K562 (cell line): ENCODE data around the gene DOCK8. TPM values are rescaled to one million over a fixed set of nuclear protein-coding genes. Genes with fewer than 3 reads are reported as not detected.

ENCODE experiments used
- ATF7 ChIP-seq: fragments of 450-650 bp; IDR thresholded peaks from 2 replicates; pipeline ENCODE4 v1.7.1; 2014; ENCODE audit warnings: mild to moderate bottlenecking, moderate library complexity
- CHD1 ChIP-seq: fragments of 200-600 bp; sonication (generic); IDR thresholded peaks from one replicate; pipeline ENCODE4 v1.6.1; 2012; ENCODE audit warnings: mild to moderate bottlenecking, moderate library complexity, low read length, inconsistent platforms
- FOXJ3 ChIP-seq: sonication (generic); formaldehyde crosslinking; IDR thresholded peaks from 2 replicates; pipeline ENCODE4 v1.4.0; 2020; ENCODE audit warnings: mild to moderate bottlenecking, missing genetic modification reagents
- GABPA ChIP-seq: fragments of 200-800 bp; sonication (Bioruptor generic); conservative IDR thresholded peaks from 2 replicates; pipeline ENCODE4 v1.6.1; 2016; ENCODE audit warnings: low read depth, missing genetic modification characterization, missing compliant biosample characterization
- KAT7 ChIP-seq: sonication (generic); formaldehyde crosslinking; IDR thresholded peaks from 2 replicates; pipeline ENCODE4 v1.8.0; 2022; ENCODE audit warnings: missing genetic modification reagents, mild to moderate bottlenecking, borderline replicate concordance
- MCM5 ChIP-seq: fragments of 450-650 bp; IDR thresholded peaks from 2 replicates; pipeline ENCODE4 v1.6.1; 2016; ENCODE audit warnings: low read depth
- MEIS2 ChIP-seq: fragments of 450-650 bp; IDR thresholded peaks from 2 replicates; pipeline ENCODE4 v1.6.1; 2014; ENCODE audit warnings: mild to moderate bottlenecking; ENCODE audit not compliant: partially characterized antibody
- MTA2 ChIP-seq: fragments of 450-650 bp; IDR thresholded peaks from 2 replicates; pipeline ENCODE4 v1.6.1; 2016; ENCODE audit warnings: low read depth
- NCOA2 ChIP-seq, 2 experiments: fragments of 450-650 bp; IDR thresholded peaks; 2 replicates each; pipeline ENCODE4 v1.6.1; 2018; ENCODE audit warnings: mild to moderate bottlenecking in 2 of 2, moderate library complexity in 1 of 2; ENCODE audit not compliant: partially characterized antibody in 2 of 2
- NCOA4 ChIP-seq: fragments of 450-650 bp; IDR thresholded peaks from 2 replicates; pipeline ENCODE4 v1.6.1; 2018; ENCODE audit warnings: mild to moderate bottlenecking; ENCODE audit not compliant: partially characterized antibody
- NFIX ChIP-seq: fragments of 250-450 bp; sonication (Bioruptor Pico); IDR thresholded peaks from 2 replicates; pipeline ENCODE4 v1.4.0; 2020; ENCODE audit warnings: low read depth, mild to moderate bottlenecking, moderate library complexity
- PHF8 ChIP-seq: fragments of 200-600 bp; sonication (generic); IDR thresholded peaks from 2 replicates; pipeline ENCODE4 v1.6.1; 2012; ENCODE audit warnings: mixed run types, mild to moderate bottlenecking, inconsistent platforms, low read length, moderate library complexity, borderline replicate concordance
- RBM25 ChIP-seq: fragments of 200-400 bp; formaldehyde crosslinking; IDR thresholded peaks from 2 replicates; pipeline ENCODE4 v1.6.1; 2018; ENCODE audit warnings: low read length, low read depth, moderate library complexity; ENCODE audit not compliant: severe bottlenecking
- RCOR1 ChIP-seq, 2 experiments: IDR thresholded peaks; 2 replicates each; pipeline ENCODE4 v1.6.1; 2012; ENCODE audit warnings: low read depth in 2 of 2, low read length in 2 of 2, borderline replicate concordance in 1 of 2, improper control_type of control experiment in 1 of 2
- TAF9B ChIP-seq: fragments of 450-650 bp; IDR thresholded peaks from 2 replicates; pipeline ENCODE4 v1.6.1; 2018; ENCODE audit warnings: mild to moderate bottlenecking; ENCODE audit not compliant: partially characterized antibody
- ZC3H11A ChIP-seq: IDR thresholded peaks from 2 replicates; pipeline ENCODE4 v1.6.1; 2012; ENCODE audit warnings: low read depth, low read length, improper control_type of control experiment
- ZNF347 ChIP-seq: fragments of 450-650 bp; formaldehyde crosslinking; IDR thresholded peaks from 2 replicates; pipeline ENCODE4 v1.4.0; 2020; ENCODE audit warnings: low read depth, mild to moderate bottlenecking, moderate library complexity
- polyA plus RNA-seq, 8 experiments: library from polyadenylated mRNA; depleted of rRNA in 4 of 8; stranded (reverse) in 5 of 8; unstranded in 3 of 8; fragments of >200 nt; fragmentation: Nextera tagmentation in 2 of 8; fragmentation: Illumina TruSeq in 1 of 8; extraction: Ambion mirVana in 2 of 8; extraction: Trizol in 1 of 8; gene quantifications; 2 replicates each; pipeline versions ENCODE4 v1.2.1 to v1.2.3, GENCODE V29; 2011 to 2014; ENCODE audit warnings: inconsistent platforms in 1 of 8, missing spikeins in 1 of 8
- total RNA-seq, 7 experiments: library from RNA; depleted of rRNA in 6 of 7; stranded (reverse); fragments of >200 nt in 6 of 7; fragmentation: Illumina TruSeq in 2 of 7; extraction: Trizol in 2 of 7; gene quantifications; 2 replicates each; pipeline versions ENCODE4 v1.2.1 to v1.2.3, GENCODE V29; 2011 to 2021; ENCODE audit warnings: low replicate concordance in 1 of 7
- TF ChIP-seq, protein P1 (sequence below): sonication (generic); formaldehyde crosslinking; IDR thresholded peaks from 2 replicates; pipeline ENCODE4 v1.5.0; 2020; ENCODE audit warnings: missing genetic modification reagents
- TF ChIP-seq, protein P2 (sequence below): fragments of 250-450 bp; sonication (Bioruptor Pico); IDR thresholded peaks from 2 replicates; pipeline ENCODE4 v1.4.0; 2020
- TF ChIP-seq, protein P3 (sequence below): fragments of 250-450 bp; sonication (Bioruptor Pico); IDR thresholded peaks from 2 replicates; pipeline ENCODE4 v1.8.0; 2022; ENCODE audit warnings: moderate library complexity, mild to moderate bottlenecking, inconsistent platforms
- TF ChIP-seq, protein P4 (sequence below): fragments of 250-450 bp; sonication (Bioruptor Pico); IDR thresholded peaks from 2 replicates; pipeline ENCODE4 v1.6.1; 2021; ENCODE audit warnings: mild to moderate bottlenecking
- TF ChIP-seq, protein P5 (sequence below): fragments of 150-350 bp; IDR thresholded peaks from 2 replicates; pipeline ENCODE4 v1.6.1; 2014; ENCODE audit warnings: low read depth, mild to moderate bottlenecking, low read length, borderline replicate concordance

DOCK8 gene
- total and polyA plus RNA-seq, 9 of the 15 experiments (the other 6 are each of a cell fraction or from before 2014, with no cell fraction given) = 14.4 to 53.8 (median 25.1) TPM

DNA sequence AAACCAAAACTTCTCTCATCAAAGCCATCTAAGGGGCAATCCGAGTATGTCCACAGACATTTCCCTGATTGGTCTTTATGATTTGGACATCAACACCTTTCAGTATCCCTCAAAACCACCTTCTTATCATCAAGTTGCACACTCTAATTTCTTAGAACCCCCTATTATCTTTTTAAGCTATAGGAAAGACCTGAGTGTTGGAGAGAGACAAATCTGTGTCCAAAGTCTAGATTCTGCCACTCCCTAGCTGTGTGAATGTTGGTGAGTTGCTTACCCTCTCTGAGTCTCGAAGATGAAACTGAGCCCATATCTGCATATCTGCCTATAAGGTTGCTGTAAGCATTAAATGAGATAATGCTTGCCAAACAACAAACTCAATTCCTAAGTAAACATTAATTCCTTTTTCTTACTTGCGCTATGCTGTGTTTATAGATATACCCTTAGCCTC lies 159.1 kb downstream of the DOCK8 start (continued):
- TF ChIP-seq KAT7 (CRISPR knock-in tag) (no peak), RCOR1 (IDR thresholded peaks at IDR 0.05; ENCODE audit: borderline replicate concordance in 1 of 2, low read depth in 2 of 2, low read length in 2 of 2) (peak; percentile 82 to 95), TAF9B (no peak), PHF8 (no peak), RBM25 (peak; percentile 88), MTA2 (peak; percentile 60), NCOA4 (no peak), ZC3H11A (no peak), ATF7 (no peak), MCM5 (no peak), FOXJ3 (no peak), NCOA2 (IDR thresholded peaks at IDR 0.05; ENCODE audit: partially characterized antibody in 2 of 2) (no peak), GABPA (tag) (no peak), NFIX (no peak), CHD1 (no peak), MEIS2 (peak; percentile 73), ZNF347 (CRISPR knock-in tag) (no peak)
- TF ChIP-seq, protein P1, sequence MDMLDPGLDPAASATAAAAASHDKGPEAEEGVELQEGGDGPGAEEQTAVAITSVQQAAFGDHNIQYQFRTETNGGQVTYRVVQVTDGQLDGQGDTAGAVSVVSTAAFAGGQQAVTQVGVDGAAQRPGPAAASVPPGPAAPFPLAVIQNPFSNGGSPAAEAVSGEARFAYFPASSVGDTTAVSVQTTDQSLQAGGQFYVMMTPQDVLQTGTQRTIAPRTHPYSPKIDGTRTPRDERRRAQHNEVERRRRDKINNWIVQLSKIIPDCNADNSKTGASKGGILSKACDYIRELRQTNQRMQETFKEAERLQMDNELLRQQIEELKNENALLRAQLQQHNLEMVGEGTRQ (CRISPR knock-in tag) = no peak
- TF ChIP-seq, protein P2, sequence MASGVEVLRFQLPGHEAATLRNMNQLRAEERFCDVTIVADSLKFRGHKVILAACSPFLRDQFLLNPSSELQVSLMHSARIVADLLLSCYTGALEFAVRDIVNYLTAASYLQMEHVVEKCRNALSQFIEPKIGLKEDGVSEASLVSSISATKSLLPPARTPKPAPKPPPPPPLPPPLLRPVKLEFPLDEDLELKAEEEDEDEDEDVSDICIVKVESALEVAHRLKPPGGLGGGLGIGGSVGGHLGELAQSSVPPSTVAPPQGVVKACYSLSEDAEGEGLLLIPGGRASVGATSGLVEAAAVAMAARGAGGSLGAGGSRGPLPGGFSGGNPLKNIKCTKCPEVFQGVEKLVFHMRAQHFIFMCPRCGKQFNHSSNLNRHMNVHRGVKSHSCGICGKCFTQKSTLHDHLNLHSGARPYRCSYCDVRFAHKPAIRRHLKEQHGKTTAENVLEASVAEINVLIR = no peak
- TF ChIP-seq, protein P3, sequence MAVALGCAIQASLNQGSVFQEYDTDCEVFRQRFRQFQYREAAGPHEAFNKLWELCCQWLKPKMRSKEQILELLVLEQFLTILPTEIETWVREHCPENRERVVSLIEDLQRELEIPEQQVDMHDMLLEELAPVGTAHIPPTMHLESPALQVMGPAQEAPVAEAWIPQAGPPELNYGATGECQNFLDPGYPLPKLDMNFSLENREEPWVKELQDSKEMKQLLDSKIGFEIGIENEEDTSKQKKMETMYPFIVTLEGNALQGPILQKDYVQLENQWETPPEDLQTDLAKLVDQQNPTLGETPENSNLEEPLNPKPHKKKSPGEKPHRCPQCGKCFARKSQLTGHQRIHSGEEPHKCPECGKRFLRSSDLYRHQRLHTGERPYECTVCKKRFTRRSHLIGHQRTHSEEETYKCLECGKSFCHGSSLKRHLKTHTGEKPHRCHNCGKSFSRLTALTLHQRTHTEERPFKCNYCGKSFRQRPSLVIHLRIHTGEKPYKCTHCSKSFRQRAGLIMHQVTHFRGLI (CRISPR knock-in tag) = no peak
- TF ChIP-seq, protein P4, sequence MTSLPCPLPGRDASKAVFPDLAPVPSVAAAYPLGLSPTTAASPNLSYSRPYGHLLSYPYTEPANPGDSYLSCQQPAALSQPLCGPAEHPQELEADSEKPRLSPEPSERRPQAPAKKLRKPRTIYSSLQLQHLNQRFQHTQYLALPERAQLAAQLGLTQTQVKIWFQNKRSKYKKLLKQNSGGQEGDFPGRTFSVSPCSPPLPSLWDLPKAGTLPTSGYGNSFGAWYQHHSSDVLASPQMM = no peak
- TF ChIP-seq, protein P5, sequence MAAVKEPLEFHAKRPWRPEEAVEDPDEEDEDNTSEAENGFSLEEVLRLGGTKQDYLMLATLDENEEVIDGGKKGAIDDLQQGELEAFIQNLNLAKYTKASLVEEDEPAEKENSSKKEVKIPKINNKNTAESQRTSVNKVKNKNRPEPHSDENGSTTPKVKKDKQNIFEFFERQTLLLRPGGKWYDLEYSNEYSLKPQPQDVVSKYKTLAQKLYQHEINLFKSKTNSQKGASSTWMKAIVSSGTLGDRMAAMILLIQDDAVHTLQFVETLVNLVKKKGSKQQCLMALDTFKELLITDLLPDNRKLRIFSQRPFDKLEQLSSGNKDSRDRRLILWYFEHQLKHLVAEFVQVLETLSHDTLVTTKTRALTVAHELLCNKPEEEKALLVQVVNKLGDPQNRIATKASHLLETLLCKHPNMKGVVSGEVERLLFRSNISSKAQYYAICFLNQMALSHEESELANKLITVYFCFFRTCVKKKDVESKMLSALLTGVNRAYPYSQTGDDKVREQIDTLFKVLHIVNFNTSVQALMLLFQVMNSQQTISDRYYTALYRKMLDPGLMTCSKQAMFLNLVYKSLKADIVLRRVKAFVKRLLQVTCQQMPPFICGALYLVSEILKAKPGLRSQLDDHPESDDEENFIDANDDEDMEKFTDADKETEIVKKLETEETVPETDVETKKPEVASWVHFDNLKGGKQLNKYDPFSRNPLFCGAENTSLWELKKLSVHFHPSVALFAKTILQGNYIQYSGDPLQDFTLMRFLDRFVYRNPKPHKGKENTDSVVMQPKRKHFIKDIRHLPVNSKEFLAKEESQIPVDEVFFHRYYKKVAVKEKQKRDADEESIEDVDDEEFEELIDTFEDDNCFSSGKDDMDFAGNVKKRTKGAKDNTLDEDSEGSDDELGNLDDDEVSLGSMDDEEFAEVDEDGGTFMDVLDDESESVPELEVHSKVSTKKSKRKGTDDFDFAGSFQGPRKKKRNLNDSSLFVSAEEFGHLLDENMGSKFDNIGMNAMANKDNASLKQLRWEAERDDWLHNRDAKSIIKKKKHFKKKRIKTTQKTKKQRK = no peak
